GM12865 (cell line): Measurements from ENCODE around the gene ZNF749.

Source experiments
- DNase-seq: peaks from one replicate; pipeline ENCODE4 v3.0.0; 2010; ENCODE audit warnings: low read depth
- H3K4me3 ChIP-seq: 2 replicates; pipeline ENCODE4 v1.5.1; 2011; ENCODE audit warnings: mild to moderate bottlenecking, low read depth, low read length, control low read depth
- TF ChIP-seq, protein P1 (sequence below): IDR thresholded peaks from 2 replicates; pipeline ENCODE4 v1.5.1; 2011; ENCODE audit warnings: low read length, control low read depth, low read depth, inconsistent platforms; ENCODE audit not compliant: insufficient read depth; ENCODE audit errors: missing control alignments

ZNF749 gene

DNA sequence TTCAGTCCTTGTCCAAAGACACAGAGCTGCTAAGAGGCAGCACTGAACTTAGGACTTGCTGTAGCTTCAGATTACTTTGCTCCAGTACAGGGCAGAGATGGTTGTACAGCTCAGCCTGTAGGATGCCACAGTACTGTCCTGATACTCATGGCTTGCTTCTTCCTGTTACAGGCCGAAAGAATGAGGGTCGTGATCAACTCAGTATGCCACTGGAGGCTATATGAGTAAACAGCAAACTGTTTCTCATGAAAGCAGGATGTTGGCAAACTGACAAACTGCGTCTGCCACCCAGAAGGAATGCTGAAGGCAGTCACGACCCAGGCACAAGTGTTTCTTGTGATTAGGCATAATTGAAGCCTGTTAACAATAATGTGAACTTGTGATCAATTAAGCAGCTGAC is 2.8 kb downstream of the ZNF749 start:
- TF ChIP-seq, protein P1, sequence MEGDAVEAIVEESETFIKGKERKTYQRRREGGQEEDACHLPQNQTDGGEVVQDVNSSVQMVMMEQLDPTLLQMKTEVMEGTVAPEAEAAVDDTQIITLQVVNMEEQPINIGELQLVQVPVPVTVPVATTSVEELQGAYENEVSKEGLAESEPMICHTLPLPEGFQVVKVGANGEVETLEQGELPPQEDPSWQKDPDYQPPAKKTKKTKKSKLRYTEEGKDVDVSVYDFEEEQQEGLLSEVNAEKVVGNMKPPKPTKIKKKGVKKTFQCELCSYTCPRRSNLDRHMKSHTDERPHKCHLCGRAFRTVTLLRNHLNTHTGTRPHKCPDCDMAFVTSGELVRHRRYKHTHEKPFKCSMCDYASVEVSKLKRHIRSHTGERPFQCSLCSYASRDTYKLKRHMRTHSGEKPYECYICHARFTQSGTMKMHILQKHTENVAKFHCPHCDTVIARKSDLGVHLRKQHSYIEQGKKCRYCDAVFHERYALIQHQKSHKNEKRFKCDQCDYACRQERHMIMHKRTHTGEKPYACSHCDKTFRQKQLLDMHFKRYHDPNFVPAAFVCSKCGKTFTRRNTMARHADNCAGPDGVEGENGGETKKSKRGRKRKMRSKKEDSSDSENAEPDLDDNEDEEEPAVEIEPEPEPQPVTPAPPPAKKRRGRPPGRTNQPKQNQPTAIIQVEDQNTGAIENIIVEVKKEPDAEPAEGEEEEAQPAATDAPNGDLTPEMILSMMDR: no peak
- H3K4me3 ChIP-seq: no peak overlapping the region

DNA sequence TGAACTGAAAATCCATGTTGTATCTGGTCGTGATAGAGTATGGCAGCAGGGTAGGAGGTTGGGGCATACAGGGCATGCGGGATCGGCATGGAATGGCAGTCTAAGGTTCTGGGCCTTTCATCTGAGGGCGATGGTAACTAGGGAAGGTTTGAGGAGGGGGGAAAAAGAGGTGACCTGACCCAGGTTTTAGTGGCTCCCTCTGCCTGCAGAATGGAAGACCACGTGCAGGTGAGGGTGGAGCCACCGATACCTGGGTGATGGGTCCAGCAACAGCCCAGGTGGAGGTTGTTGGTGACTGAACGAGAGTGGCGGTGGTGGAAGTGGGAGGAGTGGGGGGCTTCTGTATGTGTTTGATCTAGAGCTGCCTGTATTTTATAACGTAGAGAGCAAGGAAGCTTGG is 3.8 kb downstream of the ZNF749 start:
- H3K4me3 ChIP-seq: no peak overlapping the region
- TF ChIP-seq, protein P1: no peak
- DNase-seq: no peak

More for the DNA sequence above, 2.8 kb downstream of the ZNF749 start:
- no peak for DNase-seq

DNA sequence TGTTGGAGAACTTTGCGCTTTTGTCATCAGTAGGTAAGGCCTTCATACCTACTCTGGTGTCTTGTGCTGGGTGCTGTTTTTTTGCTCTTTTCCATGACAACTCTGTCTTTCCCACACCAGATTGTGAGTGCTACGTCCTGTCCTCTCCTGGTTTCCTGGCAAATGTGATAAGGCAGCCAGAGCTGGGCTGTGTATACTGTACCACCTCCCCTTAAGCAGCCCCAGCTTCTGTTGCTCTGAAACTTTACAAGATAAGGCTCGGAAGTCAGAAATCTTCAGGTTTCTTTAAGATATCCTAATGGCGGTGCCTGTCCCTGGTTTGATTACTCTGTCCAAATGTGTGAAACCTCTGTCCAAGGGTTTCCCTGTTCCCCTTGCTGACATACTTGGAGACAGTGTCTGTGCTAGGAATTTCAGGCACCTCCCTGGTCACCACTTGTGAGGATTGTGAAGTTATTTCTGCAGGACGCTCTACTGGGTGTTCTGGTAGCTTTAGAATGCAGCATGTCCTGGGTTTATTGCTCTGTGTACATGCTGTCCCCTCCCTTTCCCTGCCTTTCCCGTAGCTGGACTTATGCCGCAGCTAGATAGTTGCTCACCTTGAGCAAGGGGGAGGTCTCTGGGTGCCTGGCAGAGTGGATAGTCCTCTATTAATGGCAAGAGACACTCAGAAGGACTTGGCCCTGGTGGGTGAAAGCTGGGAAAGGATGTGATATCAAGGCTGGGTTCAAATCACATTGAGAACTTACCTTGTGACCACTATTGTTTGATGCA is 7.0 kb downstream of the ZNF749 start:
- TF ChIP-seq, protein P1: no peak
- no peak overlapping the region for H3K4me3 ChIP-seq
- no peak for DNase-seq

DNA sequence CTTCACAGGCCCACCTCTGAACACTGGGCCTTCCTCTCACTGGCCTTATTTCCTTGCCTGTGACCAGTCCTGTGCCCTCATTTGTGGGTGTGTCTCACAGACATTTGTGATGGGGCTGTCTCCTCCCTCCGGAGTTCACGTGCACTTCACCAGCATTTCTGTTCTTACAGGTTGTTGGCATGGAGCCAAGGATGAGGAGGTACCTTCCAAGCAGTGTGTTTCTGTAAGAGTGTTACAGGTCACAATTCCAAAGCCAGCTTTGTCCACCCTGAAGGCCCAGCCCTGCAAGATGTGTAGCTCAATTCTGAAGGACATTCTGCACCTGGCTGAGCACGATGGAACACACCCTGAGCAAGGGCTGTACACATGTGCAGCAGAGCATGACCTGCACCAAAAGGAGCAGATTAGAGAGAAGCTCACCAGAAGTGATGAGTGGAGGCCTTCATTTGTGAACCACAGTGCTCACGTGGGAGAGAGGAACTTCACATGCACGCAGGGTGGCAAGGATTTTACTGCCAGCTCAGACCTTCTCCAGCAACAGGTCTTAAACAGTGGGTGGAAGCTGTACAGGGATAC is 8.1 kb downstream of the ZNF749 start:
- TF ChIP-seq, protein P1: no peak
- H3K4me3 ChIP-seq: no peak overlapping the region
- DNase-seq: no peak

DNA sequence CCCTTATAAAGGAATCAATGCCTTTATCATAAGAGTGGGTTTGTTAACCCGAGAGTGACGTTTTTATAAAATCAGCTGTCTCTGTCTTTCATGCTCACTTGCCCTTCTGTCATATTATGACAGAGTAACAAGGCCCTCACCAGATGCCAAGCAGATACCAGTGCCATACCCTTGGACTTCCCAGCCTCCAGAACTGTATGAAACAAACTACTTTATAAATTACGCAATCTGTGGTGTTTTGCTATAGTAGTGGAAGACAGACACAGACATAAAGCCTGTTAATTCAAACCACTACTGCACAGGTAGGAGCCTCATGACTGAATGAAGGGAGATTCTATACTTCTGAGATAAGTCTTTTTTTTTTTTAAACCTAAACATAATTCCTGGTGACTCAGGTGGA is 17.2 kb downstream of the ZNF749 start:
- TF ChIP-seq, protein P1: no peak
- no peak for DNase-seq
- no peak overlapping the region for H3K4me3 ChIP-seq

DNA sequence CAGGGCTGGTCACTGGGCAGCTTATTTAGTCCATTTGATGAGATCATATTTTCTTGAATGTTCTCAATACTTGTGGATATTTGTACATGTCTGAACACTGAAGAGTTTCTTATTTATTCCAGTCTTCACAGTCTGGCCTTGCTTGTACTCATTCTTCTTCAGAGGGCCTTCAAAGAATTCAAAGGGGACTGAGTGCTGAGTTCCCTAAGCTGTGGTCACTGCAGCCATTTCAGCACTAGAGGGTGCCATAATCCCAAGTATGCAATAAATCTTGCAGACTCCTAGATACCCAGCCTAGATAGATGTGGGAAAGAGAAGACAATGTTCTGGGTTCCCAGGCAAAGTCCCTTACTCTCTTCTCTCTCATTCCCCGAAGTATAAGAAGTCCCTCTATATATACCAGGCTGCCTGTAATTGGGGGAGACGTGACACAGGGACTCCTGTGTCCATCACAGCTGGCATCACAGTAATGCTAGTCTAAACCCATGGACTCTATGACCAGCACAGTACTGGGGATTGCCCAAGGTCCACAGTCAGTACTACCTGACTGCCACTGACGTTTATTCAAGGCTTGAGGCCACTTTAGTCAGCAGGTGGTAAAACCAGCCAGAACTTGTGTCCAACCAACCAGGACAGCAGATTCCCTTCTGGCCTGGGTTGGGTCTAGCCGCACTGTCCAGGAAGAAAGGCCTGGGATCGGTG is 30.7 kb downstream of the ZNF749 start:
- no peak overlapping the region for H3K4me3 ChIP-seq
- TF ChIP-seq, protein P1: peak; percentile 46

More for the DNA sequence above, 30.7 kb downstream of the ZNF749 start:
- peak; percentile 62 for DNase-seq
